Stimulated activated CD4-positive, alpha-beta T cell treated with anti-CD3 and anti-CD28 coated beads, Interleukin-4, amount 100 ng/mL, for 48 hours (primary cell): ENCODE data around the gene EEF1AKMT4.
"Not testable (repeated sequence)": the region's sequence is repeated elsewhere in the genome, so short reads cannot be mapped to it uniquely, and the experiment has no call there.

ENCODE experiments used
- DNase-seq, 2 donors: peaks; one replicate each; pipeline ENCODE4 v3.0.0-alpha.2; 2020; ENCODE audit warnings: low read depth in 2 of 2

Gene EEF1AKMT4

GRCh38 chr3:184259878-184260723 is 10.6 kb downstream of the EEF1AKMT4 start:
- no peak for DNase-seq

- no peak for DNase-seq
These were observed 11.3 kb downstream of the EEF1AKMT4 start for GRCh38 chr3:184260724-184261269.

- DNase-seq: peak; percentile 34 to 54
These were observed 11.9 kb downstream of the EEF1AKMT4 start, which contains the start of gene CAMK2N2 for GRCh38 chr3:184261270-184261853. CAMK2N2 (minus strand) TSS chr3:184261553; CDS start chr3:184261285, 268 bp downstream.

GRCh38 chr3:184261854-184262763 is 12.6 kb downstream of the EEF1AKMT4 start:
- DNase-seq: no peak

GRCh38 chr3:184262764-184263179 is 13.3 kb downstream of the EEF1AKMT4 start:
- DNase-seq: no peak

- DNase-seq: not testable (repeated sequence)
These were observed 17.8 kb downstream of the EEF1AKMT4 start for GRCh38 chr3:184267249-184267648.

- no peak for DNase-seq
These were observed 22.8 kb downstream of the EEF1AKMT4 start for GRCh38 chr3:184272269-184272668.

GRCh38 chr3:184275381-184275701 is 25.9 kb downstream of the EEF1AKMT4 start:
- DNase-seq: no peak

- DNase-seq: no peak
These were observed 26.8 kb downstream of the EEF1AKMT4 start, which contains the start of gene ECE2 for GRCh38 chr3:184275961-184276910. ECE2 (plus strand) TSS chr3:184276022; CDS start chr3:184276154, 132 bp downstream.

- no peak for DNase-seq
These were observed 27.9 kb downstream of the EEF1AKMT4 start for GRCh38 chr3:184277366-184277765.

- no peak for DNase-seq
These were observed 33.5 kb downstream of the EEF1AKMT4 start for GRCh38 chr3:184282941-184283340.

- no peak for DNase-seq
These were observed 34.2 kb downstream of the EEF1AKMT4 start for GRCh38 chr3:184283681-184284080.

GRCh38 chr3:184284696-184285095 is 35.2 kb downstream of the EEF1AKMT4 start:
- no peak for DNase-seq

- peak; percentile 58 to 66 for DNase-seq
These were observed 40.0 kb downstream of the EEF1AKMT4 start for GRCh38 chr3:184289426-184289938.

GRCh38 chr3:184290331-184290730 is 40.9 kb downstream of the EEF1AKMT4 start:
- no peak for DNase-seq

GRCh38 chr3:184291044-184291737 is 41.7 kb downstream of the EEF1AKMT4 start:
- no peak for DNase-seq

- no peak for DNase-seq
These were observed 42.4 kb downstream of the EEF1AKMT4 start for GRCh38 chr3:184291738-184292445.

GRCh38 chr3:184295771-184296170 is 46.3 kb downstream of the EEF1AKMT4 start:
- no peak for DNase-seq

- DNase-seq: no peak
These were observed 47.1 kb downstream of the EEF1AKMT4 start for GRCh38 chr3:184296616-184297015.
